SK-N-SH (cell line): ENCODE measurements around the gene VPS36. TPM values are rescaled to one million over a fixed set of nuclear protein-coding genes. Genes with fewer than 3 reads are reported as not detected.

Source experiments
- CTCF ChIA-PET: fragments of 300-600, 350-600 bp; formaldehyde crosslinking; extraction: SDS; loops from one replicate; lab custom pipeline; 2021; lab: Yijun Ruan, JAX
- POLR2A ChIA-PET: fragments of 350-600 bp; sonication (Branson Sonifier 250); formaldehyde crosslinking; extraction: SDS; loops from one replicate; lab custom pipeline; 2020; ENCODE audit warnings: antibody characterized with exemption, inconsistent platforms; lab: Yijun Ruan, JAX
- DNase-seq: peaks from one replicate; pipeline ENCODE4 v3.0.0; 2012
- H2AFZ ChIP-seq: fragments of 200-600 bp; sonication (generic); 2 replicates; pipeline ENCODE4 v1.8.1; 2016; ENCODE audit warnings: antibody characterized with exemption, mild to moderate bottlenecking, low read depth
- H3F3A ChIP-seq: fragments of 200-600 bp; sonication (generic); replicated peaks from 2 replicates; pipeline ENCODE3; 2016; ENCODE audit warnings: antibody characterized with exemption, mild to moderate bottlenecking; ENCODE audit not compliant: insufficient read depth
- H3K27ac ChIP-seq, 2 experiments: fragments of 200-500 bp in 1 of 2; fragments of 200-600 bp in 1 of 2; sonication (Bioruptor generic) in 1 of 2; sonication (generic), shearing (Covaris generic) in 1 of 2; 2 replicates each; pipeline versions ENCODE4 v1.5.1 to v1.6.1; 2014 to 2016; ENCODE audit warnings: low read depth in 2 of 2, inconsistent platforms in 1 of 2, low read length in 1 of 2, mild to moderate bottlenecking in 1 of 2, mixed read lengths in 1 of 2
- H3K27me3 ChIP-seq: fragments of 200-600 bp; sonication (generic), shearing (Covaris generic); 2 replicates; pipeline ENCODE4 v1.6.1; 2016; ENCODE audit warnings: mixed run types; ENCODE audit not compliant: insufficient read depth
- H3K36me3 ChIP-seq, 2 experiments: fragments of 200-500 bp in 1 of 2; fragments of 200-600 bp in 1 of 2; sonication (Bioruptor generic) in 1 of 2; sonication (generic) in 1 of 2; replicated peaks in 1 of 2; 2 replicates each; pipeline versions ENCODE3 to v1.5.1; 2014 to 2016; ENCODE audit warnings: low read length in 1 of 2, mild to moderate bottlenecking in 1 of 2; ENCODE audit not compliant: insufficient read depth in 2 of 2, control insufficient read depth in 1 of 2
- H3K4me1 ChIP-seq, 2 experiments: fragments of 200-500 bp in 1 of 2; fragments of 200-600 bp in 1 of 2; sonication (Bioruptor generic) in 1 of 2; sonication (generic), shearing (Covaris generic) in 1 of 2; 2 replicates each; pipeline versions ENCODE4 v1.5.1 to v1.6.1; 2014 to 2016; ENCODE audit warnings: low read depth in 1 of 2, low read length in 1 of 2, mixed run types in 1 of 2; ENCODE audit not compliant: insufficient read depth in 2 of 2, control insufficient read depth in 1 of 2
- H3K4me2 ChIP-seq: fragments of 200-600 bp; sonication (generic), shearing (Covaris generic); 2 replicates; pipeline ENCODE4 v1.6.1; 2017; ENCODE audit warnings: mixed run types
- H3K4me3 ChIP-seq, 2 experiments: fragments of 200-500 bp in 1 of 2; fragments of 200-600 bp in 1 of 2; sonication (Bioruptor generic) in 1 of 2; sonication (generic), shearing (Covaris generic) in 1 of 2; 2 replicates each; pipeline versions ENCODE4 v1.5.1 to v1.8.1; 2014 to 2016; ENCODE audit warnings: low read depth in 2 of 2, inconsistent platforms in 1 of 2, low read length in 1 of 2, mild to moderate bottlenecking in 1 of 2, mixed read lengths in 1 of 2, moderate library complexity in 1 of 2
- H3K79me2 ChIP-seq: fragments of 200-600 bp; sonication (generic); 2 replicates; pipeline ENCODE4 v1.8.1; 2017; ENCODE audit warnings: mild to moderate bottlenecking; ENCODE audit not compliant: insufficient read depth
- H3K9ac ChIP-seq: fragments of 200-600 bp; sonication (generic); 2 replicates; pipeline ENCODE4 v1.6.1; 2017; ENCODE audit warnings: mixed run types
- H3K9me2 ChIP-seq: fragments of 200-600 bp; sonication (generic); 2 replicates; pipeline ENCODE4 v1.6.1; 2017; ENCODE audit warnings: mixed run types
- H3K9me3 ChIP-seq: fragments of 200-600 bp; sonication (generic); 2 replicates; pipeline ENCODE4 v1.6.1; 2017; ENCODE audit warnings: mixed run types, mild to moderate bottlenecking, moderate library complexity
- H4K20me1 ChIP-seq: fragments of 200-600 bp; sonication (generic); 2 replicates; pipeline ENCODE4 v1.6.1; 2017; ENCODE audit warnings: mild to moderate bottlenecking, mixed run types; ENCODE audit not compliant: insufficient read depth
- EP300 ChIP-seq, 2 experiments: IDR thresholded peaks; 2 replicates each; pipeline versions ENCODE4 v1.4.0 to v1.6.1; 2012; ENCODE audit warnings: borderline replicate concordance in 1 of 2, low read depth in 1 of 2, low read length in 1 of 2
- FOSL2 ChIP-seq: IDR thresholded peaks from 2 replicates; pipeline ENCODE4 v1.4.0; 2012; ENCODE audit warnings: low read depth, mild to moderate bottlenecking, moderate library complexity, borderline replicate concordance
- FOXJ3 ChIP-seq: sonication (generic); formaldehyde crosslinking; IDR thresholded peaks from 2 replicates; pipeline ENCODE4 v1.5.1; 2020; ENCODE audit warnings: mild to moderate bottlenecking, missing genetic modification reagents
- FOXM1 ChIP-seq: IDR thresholded peaks from 2 replicates; pipeline ENCODE4 v1.4.0; 2012; ENCODE audit warnings: low read depth, mild to moderate bottlenecking
- GABPA ChIP-seq: IDR thresholded peaks from 2 replicates; pipeline ENCODE4 v1.4.0; 2012; ENCODE audit warnings: low read depth, mild to moderate bottlenecking
- GATA2 ChIP-seq: sonication (generic); formaldehyde crosslinking; IDR thresholded peaks from 2 replicates; pipeline ENCODE4 v1.5.0; 2020; ENCODE audit warnings: mild to moderate bottlenecking, missing genetic modification reagents
- MXI1 ChIP-seq: IDR thresholded peaks from 2 replicates; pipeline ENCODE4 v1.6.1; 2012; ENCODE audit warnings: mild to moderate bottlenecking, low read depth, low read length, improper control_type of control experiment
- NRF1 ChIP-seq: IDR thresholded peaks from 2 replicates; pipeline ENCODE4 v1.6.1; 2012; ENCODE audit warnings: low read depth, mild to moderate bottlenecking, low read length
- POLR2AphosphoS5 ChIP-seq: IDR thresholded peaks from 2 replicates; pipeline ENCODE4 v1.6.1; 2012; ENCODE audit warnings: low read depth, low read length
- RAD21 ChIP-seq: IDR thresholded peaks from 2 replicates; pipeline ENCODE4 v1.6.1; 2012; ENCODE audit warnings: mild to moderate bottlenecking, low read length
- RFX5 ChIP-seq: IDR thresholded peaks from 2 replicates; pipeline ENCODE4 v1.6.1; 2012; ENCODE audit warnings: mild to moderate bottlenecking, improper control_type of control experiment, low read length
- SIN3A ChIP-seq: IDR thresholded peaks from 2 replicates; pipeline ENCODE4 v1.6.1; 2012; ENCODE audit warnings: low read depth, mild to moderate bottlenecking, low read length, moderate library complexity, borderline replicate concordance
- TAF1 ChIP-seq: IDR thresholded peaks from 2 replicates; pipeline ENCODE4 v1.6.1; 2012; ENCODE audit warnings: low read depth, mild to moderate bottlenecking, low read length, moderate library complexity, borderline replicate concordance
- WGBS: methylation state at CpG from one replicate; pipeline ENCODE4 v1.1.6; 2017; ENCODE audit warnings: low lambda C conversion rate; 5-methylcytosine and 5-hydroxymethylcytosine counted together
- polyA plus RNA-seq, 3 experiments: library from polyadenylated mRNA; depleted of rRNA; stranded (reverse); fragments of >200 nt; gene quantifications; 2 replicates each; pipeline ENCODE4 v1.2.3, GENCODE V29; 2012
- TF ChIP-seq, protein P1 (sequence below): IDR thresholded peaks from 2 replicates; pipeline ENCODE4 v1.4.0; 2012; ENCODE audit warnings: low read depth
- TF ChIP-seq, protein P2 (sequence below): fragments of 150-350 bp; IDR thresholded peaks from 2 replicates; pipeline ENCODE4 v1.6.1; 2016; ENCODE audit warnings: mild to moderate bottlenecking, low read depth, low read length
- TF ChIP-seq, protein P3 (sequence below): IDR thresholded peaks from 2 replicates; pipeline ENCODE4 v1.6.1; 2012; ENCODE audit warnings: mild to moderate bottlenecking, low read depth, low read length, moderate library complexity

Gene VPS36
- polyA plus RNA-seq, 1 of the 3 experiments (the other 2 are of a cell fraction) = 9.9 TPM

DNA sequence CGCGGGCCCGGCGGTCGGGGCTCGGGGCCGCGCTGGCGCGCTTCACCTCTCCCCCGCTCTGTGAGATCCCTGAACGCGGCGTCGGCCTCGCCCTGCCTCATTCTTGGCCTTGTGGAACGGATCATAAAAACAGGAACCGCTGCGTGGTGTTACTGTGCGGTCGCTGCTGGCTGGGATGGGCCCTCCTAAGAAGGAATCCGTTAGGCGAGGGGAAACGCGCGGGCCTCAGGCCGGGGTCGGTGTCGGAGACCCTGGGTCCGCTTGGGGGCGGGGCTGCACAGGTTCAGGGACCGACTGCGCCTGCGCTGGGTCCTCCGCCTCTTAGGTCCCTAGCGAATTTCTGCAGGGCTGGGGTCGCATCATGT is 5.2 kb upstream of the VPS36 start:
- Histone ChIP-seq H3K9me2 (no peaks in the 10 kb centered on the region), H3F3A (no peaks in the 10 kb centered on the region), H3K4me2 (peak overlapping the region; percentile 80), H2AFZ (peak overlapping the region; percentile 71), H3K79me2 (peaks cover 49% of the 10 kb centered on the region), H3K4me3 (peak overlapping the region; percentile 82 to 86), H3K27me3 (no peaks in the 10 kb centered on the region), H3K27ac (peak overlapping the region; percentile 77 to 92), H3K4me1 (peaks cover 7 to 18% of the 10 kb centered on the region in 2 experiments; a peak in 3 of 4 replicates), H4K20me1 (peaks cover 3% of the 10 kb centered on the region; the same call in 1 of the 2 replicates), H3K9ac (peak overlapping the region; percentile 66), H3K36me3 (peaks cover 3 to 9% of the 10 kb centered on the region in 2 experiments), H3K9me3 (no peaks in the 10 kb centered on the region)
- 6% methylated on average over 2 of the region's 37 CpGs for WGBS
- ChIA-PET POLR2A (interaction anchor here (0.6 kb wide), 1 partner anchor 8 kb away, joined by 3 read pairs; no protein-coding TSS in a partner anchor), CTCF (interaction anchor here (1.0 to 1.7 kb wide), 4 partner anchors 9 to 746 kb away, joined by 3 to 4 read pairs (median 3); no protein-coding TSS in a partner anchor)
- DNase-seq = peak; percentile 93
- peak; percentile 74 for TF ChIP-seq NRF1
- no peak for TF ChIP-seq FOXJ3
- TF ChIP-seq MXI1 = 0 out of 2 replicates have a peak, but pooled peaks have one; percentile 29

DNA sequence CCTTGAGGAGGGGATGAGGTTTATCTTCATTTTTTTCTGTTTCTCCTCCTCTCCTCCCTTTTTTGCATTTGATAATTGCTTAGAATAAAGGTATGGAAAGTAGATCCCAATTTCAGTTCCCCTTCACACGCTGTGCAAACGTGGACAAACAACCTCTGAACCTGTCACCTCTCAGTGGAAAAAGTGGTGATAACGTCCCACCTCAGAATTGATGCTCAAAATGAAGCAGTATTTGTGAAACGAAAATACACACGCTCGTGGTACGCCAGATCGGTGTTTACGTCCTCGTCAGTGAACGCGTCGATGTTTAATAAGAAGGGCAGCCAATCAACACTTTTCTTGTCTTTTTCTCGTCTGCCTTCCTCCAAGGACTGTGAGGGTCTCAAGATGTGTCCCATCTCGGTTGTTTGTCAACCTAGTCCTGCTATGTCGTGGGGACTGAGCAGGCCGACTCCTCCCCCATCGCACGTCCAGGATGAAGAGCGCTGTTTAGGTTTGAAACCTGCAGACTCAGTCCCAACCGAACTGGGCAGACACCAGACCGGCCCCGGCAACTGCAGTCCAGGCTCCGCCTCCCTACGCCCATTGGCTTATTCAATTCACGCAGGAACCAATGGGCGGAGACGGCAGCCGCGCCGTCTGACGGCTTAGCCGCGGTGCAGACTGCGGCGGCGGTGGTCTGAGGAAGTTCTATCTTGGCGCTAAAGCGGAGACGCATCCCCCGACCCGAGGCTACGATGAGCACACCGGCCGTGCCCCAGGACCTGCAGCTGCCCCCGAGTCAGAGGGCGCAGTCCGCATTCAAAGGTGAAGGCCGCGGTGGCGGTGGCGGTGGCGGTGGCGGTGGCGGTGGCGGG is 4.6 kb upstream of the VPS36 start, which contains the start of gene CKAP2:
Gene CKAP2 (plus strand): TSS at position 659 of the 857 bp plus-strand sequence. CDS start 79 bp downstream, at position 738.
- H3K9me3 ChIP-seq = no peaks in the 10 kb centered on the region
- peaks cover 46% of the 10 kb centered on the region for H3K79me2 ChIP-seq
- DNase-seq = peak; percentile 93
- H4K20me1 ChIP-seq = peaks cover 3% of the 10 kb centered on the region; the same call in 1 of the 2 replicates
- peak within 1 kb of the TSS; percentile 82 to 86 for H3K4me3 ChIP-seq
- peak within 1 kb of the TSS; percentile 80 for H3K4me2 ChIP-seq
- H2AFZ ChIP-seq = peak within 1 kb of the TSS; percentile 94
- TF ChIP-seq FOXM1 (peak; percentile 100), RAD21 (no peak), FOSL2 (no peak), GATA2 (no peak), POLR2AphosphoS5 (peak; percentile 77), SIN3A (no peak), EP300 (IDR thresholded peaks at IDR 0.05; ENCODE audit: borderline replicate concordance in 1 of 2, low read depth in 1 of 2, low read length in 1 of 2) (peak; percentile 50 to 65; a peak in 3 of 4 replicates), GABPA (no peak), TAF1 (peak; percentile 76; the same call in 1 of the 2 replicates), MXI1 (peak; percentile 84), RFX5 (peak; percentile 97)
- TF ChIP-seq, protein P1, sequence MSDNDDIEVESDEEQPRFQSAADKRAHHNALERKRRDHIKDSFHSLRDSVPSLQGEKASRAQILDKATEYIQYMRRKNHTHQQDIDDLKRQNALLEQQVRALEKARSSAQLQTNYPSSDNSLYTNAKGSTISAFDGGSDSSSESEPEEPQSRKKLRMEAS = peak; percentile 26; the same call in 1 of the 2 replicates
- TF ChIP-seq, protein P2, sequence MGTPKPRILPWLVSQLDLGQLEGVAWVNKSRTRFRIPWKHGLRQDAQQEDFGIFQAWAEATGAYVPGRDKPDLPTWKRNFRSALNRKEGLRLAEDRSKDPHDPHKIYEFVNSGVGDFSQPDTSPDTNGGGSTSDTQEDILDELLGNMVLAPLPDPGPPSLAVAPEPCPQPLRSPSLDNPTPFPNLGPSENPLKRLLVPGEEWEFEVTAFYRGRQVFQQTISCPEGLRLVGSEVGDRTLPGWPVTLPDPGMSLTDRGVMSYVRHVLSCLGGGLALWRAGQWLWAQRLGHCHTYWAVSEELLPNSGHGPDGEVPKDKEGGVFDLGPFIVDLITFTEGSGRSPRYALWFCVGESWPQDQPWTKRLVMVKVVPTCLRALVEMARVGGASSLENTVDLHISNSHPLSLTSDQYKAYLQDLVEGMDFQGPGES = peak; percentile 49
- TF ChIP-seq, protein P3, sequence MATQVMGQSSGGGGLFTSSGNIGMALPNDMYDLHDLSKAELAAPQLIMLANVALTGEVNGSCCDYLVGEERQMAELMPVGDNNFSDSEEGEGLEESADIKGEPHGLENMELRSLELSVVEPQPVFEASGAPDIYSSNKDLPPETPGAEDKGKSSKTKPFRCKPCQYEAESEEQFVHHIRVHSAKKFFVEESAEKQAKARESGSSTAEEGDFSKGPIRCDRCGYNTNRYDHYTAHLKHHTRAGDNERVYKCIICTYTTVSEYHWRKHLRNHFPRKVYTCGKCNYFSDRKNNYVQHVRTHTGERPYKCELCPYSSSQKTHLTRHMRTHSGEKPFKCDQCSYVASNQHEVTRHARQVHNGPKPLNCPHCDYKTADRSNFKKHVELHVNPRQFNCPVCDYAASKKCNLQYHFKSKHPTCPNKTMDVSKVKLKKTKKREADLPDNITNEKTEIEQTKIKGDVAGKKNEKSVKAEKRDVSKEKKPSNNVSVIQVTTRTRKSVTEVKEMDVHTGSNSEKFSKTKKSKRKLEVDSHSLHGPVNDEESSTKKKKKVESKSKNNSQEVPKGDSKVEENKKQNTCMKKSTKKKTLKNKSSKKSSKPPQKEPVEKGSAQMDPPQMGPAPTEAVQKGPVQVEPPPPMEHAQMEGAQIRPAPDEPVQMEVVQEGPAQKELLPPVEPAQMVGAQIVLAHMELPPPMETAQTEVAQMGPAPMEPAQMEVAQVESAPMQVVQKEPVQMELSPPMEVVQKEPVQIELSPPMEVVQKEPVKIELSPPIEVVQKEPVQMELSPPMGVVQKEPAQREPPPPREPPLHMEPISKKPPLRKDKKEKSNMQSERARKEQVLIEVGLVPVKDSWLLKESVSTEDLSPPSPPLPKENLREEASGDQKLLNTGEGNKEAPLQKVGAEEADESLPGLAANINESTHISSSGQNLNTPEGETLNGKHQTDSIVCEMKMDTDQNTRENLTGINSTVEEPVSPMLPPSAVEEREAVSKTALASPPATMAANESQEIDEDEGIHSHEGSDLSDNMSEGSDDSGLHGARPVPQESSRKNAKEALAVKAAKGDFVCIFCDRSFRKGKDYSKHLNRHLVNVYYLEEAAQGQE = no peak
- peak within 1 kb of the TSS; percentile 66 for H3K9ac ChIP-seq
- H3K4me1 ChIP-seq = peaks cover 8 to 15% of the 10 kb centered on the region in 2 experiments; a peak in 3 of 4 replicates
- peaks cover 3 to 9% of the 10 kb centered on the region in 2 experiments for H3K36me3 ChIP-seq
- WGBS = under 1% methylated on average over 25 of the region's 56 CpGs
- POLR2A ChIA-PET = no interaction called here
- no peaks in the 10 kb centered on the region for H3K9me2 ChIP-seq
- peak within 1 kb of the TSS; percentile 77 to 92 for H3K27ac ChIP-seq
- CTCF ChIA-PET = interaction anchor here (1.0 to 1.7 kb wide), 3 partner anchors 12 to 747 kb away, joined by 3 read pairs; no protein-coding TSS in a partner anchor
- no peaks in the 10 kb centered on the region for H3K27me3 ChIP-seq
- H3F3A ChIP-seq = no peaks in the 10 kb centered on the region
